ENCODE data around the gene HSD11B2. TPM values are rescaled to one million over a fixed set of nuclear protein-coding genes. Genes with fewer than 3 reads are reported as not detected.

HSD11B2 gene
- total and polyA plus RNA-seq, 2 of the 8 experiments (the other 6 are each of a cell fraction or from before 2014, with no cell fraction given) = 28.7 to 32.9 TPM

GRCh38 chr16:67399749-67400704 lies 30.9 kb upstream of the HSD11B2 start:
- Histone ChIP-seq H3K79me1 (ENCODE audit: low read depth, low read length) (no peaks in the 10 kb centered on the region), H3K4me3 (ENCODE audit: extremely low read depth in 1 of 4, insufficient read depth in 2 of 4, low read depth in 3 of 4, low read length in 4 of 4) (no peak overlapping the region), H4K8ac (ENCODE audit: extremely low read depth, insufficient read depth, low read length) (no peak overlapping the region), H3K36me3 (ENCODE audit: control insufficient read depth in 2 of 4, insufficient read depth in 4 of 4, low read length in 3 of 4) (no peaks in the 10 kb centered on the region), H3K56ac (replicated peaks; ENCODE audit: insufficient read length, low read depth, low read length) (no peak overlapping the region), H3K4me2 (ENCODE audit: insufficient read depth in 1 of 2, low read depth in 2 of 2, low read length in 2 of 2) (no peak overlapping the region), H4K20me1 (replicated peaks in 1 of 2; ENCODE audit: control insufficient read depth in 1 of 2, insufficient read depth in 2 of 2, low read length in 2 of 2) (peaks cover 2 to 4% of the 10 kb centered on the region in 2 experiments), H3K23ac (ENCODE audit: insufficient read length) (no peak overlapping the region), H3K18ac (ENCODE audit: extremely low read depth, low read length) (no peak overlapping the region; the same call in 1 of the 2 replicates), H4K5ac (ENCODE audit: insufficient read length, low read depth, low read length) (no peak overlapping the region), H3K9ac (replicated peaks in 1 of 4; ENCODE audit: extremely low read depth in 1 of 4, low read depth in 3 of 4, low read length in 3 of 4) (no peak overlapping the region), H3K14ac (ENCODE audit: insufficient read length) (no peak overlapping the region), H3K4ac (replicated peaks; ENCODE audit: insufficient read length, low read depth, low read length) (no peak overlapping the region), H3K4me1 (replicated peaks in 1 of 4; ENCODE audit: control insufficient read depth in 3 of 4, insufficient read depth in 4 of 4, low read length in 3 of 4) (peaks cover 0 to 38% (median 23%) of the 10 kb centered on the region in 4 experiments; a peak in 6 of 7 replicates), H2BK15ac (ENCODE audit: low read length) (no peak overlapping the region), H3K27ac (ENCODE audit: low read depth, low read length) (no peak overlapping the region), H2BK20ac (ENCODE audit: low read length) (no peak overlapping the region), H3K27me3 (replicated peaks in 1 of 4; ENCODE audit: control insufficient read depth in 3 of 4, extremely low read depth in 1 of 4, insufficient read depth in 3 of 4, low read length in 3 of 4) (peaks cover 6 to 19% (median 15%) of the 10 kb centered on the region in 4 experiments), H3K79me2 (ENCODE audit: control insufficient read depth in 1 of 2, insufficient read depth in 2 of 2, low read length in 2 of 2) (no peaks in the 10 kb centered on the region), H2BK12ac (ENCODE audit: low read depth, low read length) (no peak overlapping the region), H3K9me3 (ENCODE audit: insufficient read depth in 2 of 2, low read depth in 1 of 2, low read length in 1 of 2) (no peaks in the 10 kb centered on the region), H3K23me2 (ENCODE audit: low read depth, low read length) (peaks cover 2% of the 10 kb centered on the region; the same call in 1 of the 2 replicates), H4K91ac (replicated peaks; ENCODE audit: insufficient read length, low read length) (peak overlapping the region; percentile 20), H2AK5ac (ENCODE audit: low read depth, low read length) (no peak overlapping the region), H2BK120ac (replicated peaks; ENCODE audit: low read depth, low read length) (no peak overlapping the region), H2BK5ac (ENCODE audit: low read depth, low read length) (no peak overlapping the region), H2AFZ (ENCODE audit: low read length) (no peak overlapping the region)
- POLR2A ChIA-PET (ENCODE audit: partially characterized antibody) = interaction anchor here (0.6 to 2.3 kb wide), 4 partner anchors 8 to 202 kb away, joined by 3 to 5 read pairs (median 4); no protein-coding TSS in a partner anchor
- DNase-seq (ENCODE audit: low read depth in 1 of 2, low spot score in 2 of 2) (no peak), FAIRE-seq (no peak)
- 79% methylated on average over 19 of the region's 19 CpGs; no CpG with 5 or more reads in 1 of the 2 experiments for WGBS, 2 experiments (ENCODE audit: extremely low coverage in 1 of 2, insufficient coverage in 1 of 2, insufficient read length in 1 of 2, insufficient replicate concordance in 2 of 2, low coverage in 1 of 2, low lambda C conversion rate in 2 of 2, missing lambda C conversion rate in 1 of 2)
- CTCF ChIA-PET (ENCODE audit: partially characterized antibody) = interaction anchor here (0.5 to 32.4 kb wide), 48 partner anchors 12 to 393 kb away, joined by 3 to 476 read pairs (median 4); partner anchors contain the start of genes HSD11B2, HSF4, KCTD19 and LRRC36
- TF ChIP-seq JUND (IDR thresholded peaks at IDR 0.05; ENCODE audit: low read length) = no peak
- TF ChIP-seq TAF1 (IDR thresholded peaks at IDR 0.05; ENCODE audit: low read depth, low read length) = no peak
